GM12878 (cell line): ENCODE measurements around the gene TPGS1. TPM values are rescaled to one million over a fixed set of nuclear protein-coding genes. Genes with fewer than 3 reads are reported as not detected.

Source experiments
- ATAC-seq: fragments of 200-7000 bp; cut with Tn5 transposase; 3 replicates; pipeline ENCODE4 v1.9.1; 2020; ENCODE audit warnings: mild to moderate bottlenecking, moderate library complexity
- BruUV-seq: library from RNA; stranded (reverse); fragments of 400-500 nt; replicated peaks from 2 replicates; lab custom pipeline; 2021; lab: Mats Ljungman, UMichigan
- CTCF ChIA-PET: fragments of 300-600 bp; sonication (Branson Sonifier 250); formaldehyde crosslinking; extraction: SDS; loops from one replicate; lab custom pipeline; 2021; ENCODE audit warnings: inconsistent platforms; lab: Yijun Ruan, JAX
- POLR2A ChIA-PET: fragments of 350-600 bp; formaldehyde crosslinking; extraction: SDS; loops from one replicate; lab custom pipeline; 2021; ENCODE audit warnings: inconsistent platforms; lab: Charles Lee
- RAD21 ChIA-PET: fragments of 300-600 bp; sonication (Branson Sonifier 250); formaldehyde crosslinking; loops from one replicate; lab custom pipeline; 2023; ENCODE audit warnings: antibody characterized with exemption; ENCODE audit not compliant: unreplicated experiment; lab: Charles Lee
- SMC1A ChIA-PET: fragments of 300-600 bp; sonication (Branson Sonifier 250); formaldehyde crosslinking; loops from one replicate; lab custom pipeline; 2023; ENCODE audit not compliant: unreplicated experiment, uncharacterized antibody; lab: Charles Lee
- DNase-seq: peaks from one replicate; pipeline ENCODE4 v3.0.0-alpha.2; 2011; ENCODE audit warnings: low read depth, low spot score
- FAIRE-seq: peaks from 3 replicates; lab custom pipeline; 2011; peaks lifted over from hg19 to GRCh38; lab: Jason Lieb, UNC
- H2AFZ ChIP-seq: 2 replicates; pipeline ENCODE4 v1.6.0; 2011; ENCODE audit warnings: low read depth, low read length, control low read depth; ENCODE audit not compliant: control insufficient read depth
- H3K27ac ChIP-seq: 2 replicates; pipeline ENCODE4 v1.5.1; 2011; ENCODE audit warnings: control low read depth; ENCODE audit not compliant: control insufficient read depth, insufficient read depth
- H3K27me3 ChIP-seq, 2 experiments: replicated peaks in 1 of 2; 2 replicates each; pipeline versions ENCODE4 v1.6.0 to v1.6.1; 2011; ENCODE audit warnings: low read length in 1 of 2; ENCODE audit not compliant: control insufficient read depth in 2 of 2, insufficient read depth in 2 of 2
- H3K36me3 ChIP-seq, 2 experiments: 2 replicates each; pipeline ENCODE4 v1.5.1; 2011; ENCODE audit warnings: low read length in 1 of 2; ENCODE audit not compliant: control insufficient read depth in 2 of 2, insufficient read depth in 2 of 2
- H3K4me1 ChIP-seq: 2 replicates; pipeline ENCODE4 v1.6.1; 2011; ENCODE audit warnings: mild to moderate bottlenecking, low read length, moderate library complexity, mixed read lengths; ENCODE audit not compliant: control insufficient read depth, insufficient read depth
- H3K4me2 ChIP-seq: 2 replicates; pipeline ENCODE4 v1.6.0; 2011; ENCODE audit warnings: control low read depth; ENCODE audit not compliant: control insufficient read depth, insufficient read depth
- H3K4me3 ChIP-seq: fragments of 200-600 bp; sonication (generic); 2 replicates; pipeline ENCODE4 v1.5.1; 2016
- H3K79me2 ChIP-seq: 2 replicates; pipeline ENCODE4 v1.6.0; 2011; ENCODE audit warnings: low read length; ENCODE audit not compliant: control insufficient read depth, insufficient read depth
- H3K9ac ChIP-seq: 2 replicates; pipeline ENCODE4 v1.8.0; 2011; ENCODE audit warnings: low read length, control low read depth, mixed read lengths; ENCODE audit not compliant: control insufficient read depth, insufficient read depth
- H3K9me3 ChIP-seq: replicated peaks from 3 replicates; pipeline ENCODE4 v1.5.1; 2011; ENCODE audit warnings: mild to moderate bottlenecking, low read length; ENCODE audit not compliant: control insufficient read depth, insufficient read depth
- H4K20me1 ChIP-seq: 2 replicates; pipeline ENCODE4 v1.6.0; 2011; ENCODE audit not compliant: control insufficient read depth, insufficient read depth
- ATF7 ChIP-seq: fragments of 450-650 bp; IDR thresholded peaks from 2 replicates; pipeline ENCODE4 v1.6.1; 2016; ENCODE audit warnings: low read depth, mild to moderate bottlenecking
- BCL3 ChIP-seq: IDR thresholded peaks from 2 replicates; pipeline ENCODE4 v1.6.1; 2011; ENCODE audit warnings: borderline replicate concordance, low read depth, mild to moderate bottlenecking, moderate library complexity, low read length; ENCODE audit not compliant: insufficient read depth, poor library complexity, severe bottlenecking
- BRCA1 ChIP-seq: IDR thresholded peaks from 2 replicates; pipeline ENCODE4 v1.6.1; 2011; ENCODE audit warnings: low read depth, low read length, improper control_type of control experiment
- ESRRA ChIP-seq: IDR thresholded peaks from 2 replicates; pipeline ENCODE4 v1.6.1; 2012; ENCODE audit warnings: mild to moderate bottlenecking, low read length, improper control_type of control experiment
- ETV6 ChIP-seq, 2 experiments: fragments of 450-650 bp in 1 of 2; IDR thresholded peaks in 1 of 2; conservative IDR thresholded peaks in 1 of 2; 2 replicates each; pipeline ENCODE4 v1.6.1; 2014; ENCODE audit warnings: antibody characterized with exemption in 1 of 2, borderline replicate concordance in 1 of 2, low read depth in 1 of 2, mild to moderate bottlenecking in 1 of 2, moderate library complexity in 1 of 2
- GABPA ChIP-seq: IDR thresholded peaks from 2 replicates; pipeline ENCODE4 v1.6.1; 2014; ENCODE audit warnings: antibody characterized with exemption, low read depth, mild to moderate bottlenecking, inconsistent platforms
- HSF1 ChIP-seq: fragments of 150-350 bp; IDR thresholded peaks from 2 replicates; pipeline ENCODE4 v1.6.1; 2014; ENCODE audit warnings: mild to moderate bottlenecking, low read depth, low read length
- LARP7 ChIP-seq: fragments of 450-650 bp; IDR thresholded peaks from 2 replicates; pipeline ENCODE4 v1.6.1; 2017; ENCODE audit warnings: mild to moderate bottlenecking
- MEF2B ChIP-seq: fragments of 450-650 bp; IDR thresholded peaks from 2 replicates; pipeline ENCODE4 v1.6.1; 2018; ENCODE audit warnings: mild to moderate bottlenecking, moderate library complexity; ENCODE audit not compliant: partially characterized antibody, poor library complexity, severe bottlenecking
- MTA3 ChIP-seq: IDR thresholded peaks from 2 replicates; pipeline ENCODE4 v1.6.1; 2012; ENCODE audit warnings: low read length, inconsistent platforms, borderline replicate concordance
- NFXL1 ChIP-seq: fragments of 450-650 bp; IDR thresholded peaks from 2 replicates; pipeline ENCODE4 v1.6.1; 2017; ENCODE audit warnings: antibody characterized with exemption, mild to moderate bottlenecking, borderline replicate concordance
- NR2F1 ChIP-seq: fragments of 450-650 bp; conservative IDR thresholded peaks from 2 replicates; pipeline ENCODE4 v1.6.1; 2017; ENCODE audit warnings: mild to moderate bottlenecking
- RELB ChIP-seq: fragments of 450-650 bp; IDR thresholded peaks from 2 replicates; pipeline ENCODE4 v1.6.1; 2017; ENCODE audit warnings: low read depth, mild to moderate bottlenecking, moderate library complexity
- SMAD5 ChIP-seq: IDR thresholded peaks from 2 replicates; pipeline ENCODE4 v1.6.1; 2016; ENCODE audit warnings: antibody characterized with exemption, low read depth
- SREBF1 ChIP-seq: IDR thresholded peaks from 2 replicates; pipeline ENCODE4 v1.6.1; 2012; ENCODE audit warnings: mild to moderate bottlenecking, low read length
- YY1 ChIP-seq: IDR thresholded peaks from 2 replicates; pipeline ENCODE4 v1.6.1; 2011; ENCODE audit warnings: low read depth, mild to moderate bottlenecking, low read length
- ZBTB11 ChIP-seq: fragments of 450-650 bp; formaldehyde crosslinking; IDR thresholded peaks from 2 replicates; pipeline ENCODE4 v1.5.0; 2022; ENCODE audit warnings: mild to moderate bottlenecking, missing genetic modification characterization
- ZZZ3 ChIP-seq: IDR thresholded peaks from 2 replicates; pipeline ENCODE4 v1.6.1; 2011; ENCODE audit warnings: low read depth; ENCODE audit not compliant: control insufficient read depth, insufficient read length
- WGBS: methylation state at CpG from one replicate; pipeline ENCODE4 v1.1.6; 2016; ENCODE audit warnings: low lambda C conversion rate; ENCODE audit not compliant: insufficient replicate concordance, insufficient coverage; ENCODE audit errors: missing lambda C conversion rate; 5-methylcytosine and 5-hydroxymethylcytosine counted together
- in situ Hi-C: fragments of 300-500 bp; cut with MboI; formaldehyde crosslinking; loops from 9 replicates; pipeline ENCODE4 v1.14.3; 2018; ENCODE audit warnings: mixed read lengths
- intact Hi-C: fragments of 100-400 bp; cut with micrococcal nuclease; formaldehyde crosslinking; loops from one replicate; pipeline ENCODE4 v1.14.2; 2022; ENCODE audit not compliant: unreplicated experiment
- polyA plus RNA-seq, 11 experiments: library from polyadenylated mRNA; depleted of rRNA in 4 of 11; unstranded in 6 of 11; stranded (reverse) in 5 of 11; fragments of >200 nt; fragmentation: Nextera tagmentation in 4 of 11; fragmentation: Illumina TruSeq in 1 of 11; extraction: Ambion mirVana in 4 of 11; extraction: Trizol in 1 of 11; gene quantifications; 1 replicate in 1 of 11; 2 replicates in 10 of 11; pipeline versions ENCODE4 v1.2.1 to v1.2.3, GENCODE V29; 2011 to 2016; ENCODE audit warnings: inconsistent platforms in 2 of 11, missing spikeins in 2 of 11, low read depth in 1 of 11
- total RNA-seq, 4 experiments: library from RNA; depleted of rRNA in 3 of 4; stranded (reverse); fragments of >200 nt in 3 of 4; fragmentation: Illumina TruSeq in 1 of 4; extraction: Trizol in 1 of 4; gene quantifications; 2 replicates each; pipeline versions ENCODE4 v1.2.1 to v1.2.3, GENCODE V29; 2013 to 2021

Gene TPGS1
- total and polyA plus RNA-seq, 10 of the 15 experiments (the other 5 are each of a cell fraction or from before 2014, with no cell fraction given): 0.24 to 24.7 (median 7.7) TPM; not detected in 2

GRCh38 chr19:485077-485476, 22.2 kb upstream of the TPGS1 start:
- Histone ChIP-seq H3K4me1 (no peaks in the 10 kb centered on the region; the same call in 1 of the 2 replicates), H3K9ac (no peak overlapping the region), H3K27ac (no peak overlapping the region), H3K36me3 (no peaks in the 10 kb centered on the region), H3K9me3 (no peaks in the 10 kb centered on the region; the same call in 2 of the 3 replicates), H2AFZ (no peak overlapping the region), H4K20me1 (no peaks in the 10 kb centered on the region), H3K79me2 (no peaks in the 10 kb centered on the region), H3K4me3 (no peak overlapping the region), H3K4me2 (no peak overlapping the region), H3K27me3 (no peaks in the 10 kb centered on the region)
- ChIA-PET CTCF (no interaction called here), RAD21 (no interaction called here), POLR2A (no interaction called here), SMC1A (no interaction called here)
- BruUV-seq: no TSS peak
- no peak for TF ChIP-seq NR2F1
- no peak for TF ChIP-seq ESRRA
- no peak for TF ChIP-seq NFXL1
- no peak for TF ChIP-seq ETV6 (conservative IDR thresholded peaks at IDR 0.05 in 1 of 2, IDR thresholded peaks at IDR 0.05 in 1 of 2; ENCODE audit: borderline replicate concordance in 1 of 2, low read depth in 1 of 2)
- TF ChIP-seq ZZZ3: no peak
- no peak for TF ChIP-seq ZBTB11 (CRISPR knock-in tag)
- TF ChIP-seq MTA3: no peak
- no peak for TF ChIP-seq BCL3
- no peak for TF ChIP-seq MEF2B
- no peak for TF ChIP-seq GABPA
- no peak for TF ChIP-seq ATF7
- TF ChIP-seq SREBF1: no peak
- no peak for TF ChIP-seq RELB
- no peak for TF ChIP-seq YY1
- no peak for TF ChIP-seq SMAD5
- no peak for TF ChIP-seq LARP7
- TF ChIP-seq BRCA1: no peak
- no peak for TF ChIP-seq HSF1
- in situ Hi-C loops: no loop called here
- FAIRE-seq (no peak), DNase-seq (no peak), ATAC-seq (no peak)
- 69% methylated on average over 22 of the region's 22 CpGs for WGBS
- intact Hi-C loops: no loop called here
